Neural crest cell (in vitro differentiated cells): Measurements from ENCODE around the gene KIAA1217. TPM values are rescaled to one million over a fixed set of nuclear protein-coding genes. Genes with fewer than 3 reads are reported as not detected.

ENCODE experiments used
- DNase-seq: peaks from one replicate; pipeline ENCODE4 v3.0.0; 2021; ENCODE audit warnings: low read depth, mixed read lengths, low spot score
- H3K27ac Mint-ChIP-seq: one replicate; pipeline ENCODE4 v1.8.0; 2021; ENCODE audit warnings: mild to moderate bottlenecking, mixed read lengths; ENCODE audit not compliant: unreplicated experiment
- H3K27me3 Mint-ChIP-seq: 2 replicates; pipeline ENCODE4 v1.8.0; 2021; ENCODE audit warnings: low read depth, mild to moderate bottlenecking, mixed read lengths
- H3K36me3 Mint-ChIP-seq: 2 replicates; pipeline ENCODE4 v1.8.0; 2021; ENCODE audit warnings: low read depth, mild to moderate bottlenecking, mixed read lengths
- H3K4me1 Mint-ChIP-seq: 2 replicates; pipeline ENCODE4 v1.8.0; 2021; ENCODE audit warnings: mixed read lengths
- H3K4me3 Mint-ChIP-seq: one replicate; pipeline ENCODE4 v1.8.0; 2021; ENCODE audit warnings: mild to moderate bottlenecking, mixed read lengths
- H3K9me3 Mint-ChIP-seq: 2 replicates; pipeline ENCODE4 v1.8.0; 2021; ENCODE audit warnings: mixed read lengths
- total RNA-seq: library from RNA; stranded (reverse); gene quantifications from 2 replicates; pipeline ENCODE4 v1.2.1, GENCODE V29; 2021
- TF ChIP-seq, protein P1 (sequence below): fragments of 200-600 bp; sonication (generic); conservative IDR thresholded peaks from 2 replicates; pipeline ENCODE4 v1.5.0; 2021; ENCODE audit warnings: antibody characterized with exemption, mild to moderate bottlenecking

The KIAA1217 gene
- total RNA-seq, 1 donor from 2014 or later: 10.5 TPM

DNA sequence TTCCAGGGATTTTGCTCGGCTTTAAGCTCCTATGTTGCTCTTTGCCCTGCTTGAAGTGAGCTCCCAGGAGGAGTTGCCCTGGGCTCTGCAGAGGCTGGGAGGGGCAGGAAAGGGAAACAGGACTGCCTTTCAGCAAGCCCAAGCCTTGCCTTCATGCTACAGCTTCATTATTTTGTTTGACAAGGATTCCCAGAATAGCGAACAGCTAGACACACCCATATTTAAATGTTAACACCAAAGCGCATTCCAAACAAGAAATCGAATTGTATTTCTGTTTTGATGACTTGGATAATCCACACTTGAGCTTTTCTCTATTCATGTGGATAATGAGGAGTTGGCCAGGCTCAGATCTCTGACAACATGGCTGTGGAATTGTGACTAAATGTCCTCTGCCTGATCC lies 6.3 kb downstream of the KIAA1217 start:
- peaks cover 7% of the 10 kb centered on the region for H3K36me3 Mint-ChIP-seq
- DNase-seq: no peak
- H3K27me3 Mint-ChIP-seq: no peaks in the 10 kb centered on the region
- H3K9me3 Mint-ChIP-seq: no peaks in the 10 kb centered on the region
- H3K4me3 Mint-ChIP-seq: no peak overlapping the region
- peaks cover 40% of the 10 kb centered on the region for H3K4me1 Mint-ChIP-seq
- peak overlapping the region; percentile 78 for H3K27ac Mint-ChIP-seq
- TF ChIP-seq, protein P1, sequence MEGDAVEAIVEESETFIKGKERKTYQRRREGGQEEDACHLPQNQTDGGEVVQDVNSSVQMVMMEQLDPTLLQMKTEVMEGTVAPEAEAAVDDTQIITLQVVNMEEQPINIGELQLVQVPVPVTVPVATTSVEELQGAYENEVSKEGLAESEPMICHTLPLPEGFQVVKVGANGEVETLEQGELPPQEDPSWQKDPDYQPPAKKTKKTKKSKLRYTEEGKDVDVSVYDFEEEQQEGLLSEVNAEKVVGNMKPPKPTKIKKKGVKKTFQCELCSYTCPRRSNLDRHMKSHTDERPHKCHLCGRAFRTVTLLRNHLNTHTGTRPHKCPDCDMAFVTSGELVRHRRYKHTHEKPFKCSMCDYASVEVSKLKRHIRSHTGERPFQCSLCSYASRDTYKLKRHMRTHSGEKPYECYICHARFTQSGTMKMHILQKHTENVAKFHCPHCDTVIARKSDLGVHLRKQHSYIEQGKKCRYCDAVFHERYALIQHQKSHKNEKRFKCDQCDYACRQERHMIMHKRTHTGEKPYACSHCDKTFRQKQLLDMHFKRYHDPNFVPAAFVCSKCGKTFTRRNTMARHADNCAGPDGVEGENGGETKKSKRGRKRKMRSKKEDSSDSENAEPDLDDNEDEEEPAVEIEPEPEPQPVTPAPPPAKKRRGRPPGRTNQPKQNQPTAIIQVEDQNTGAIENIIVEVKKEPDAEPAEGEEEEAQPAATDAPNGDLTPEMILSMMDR: no peak

DNA sequence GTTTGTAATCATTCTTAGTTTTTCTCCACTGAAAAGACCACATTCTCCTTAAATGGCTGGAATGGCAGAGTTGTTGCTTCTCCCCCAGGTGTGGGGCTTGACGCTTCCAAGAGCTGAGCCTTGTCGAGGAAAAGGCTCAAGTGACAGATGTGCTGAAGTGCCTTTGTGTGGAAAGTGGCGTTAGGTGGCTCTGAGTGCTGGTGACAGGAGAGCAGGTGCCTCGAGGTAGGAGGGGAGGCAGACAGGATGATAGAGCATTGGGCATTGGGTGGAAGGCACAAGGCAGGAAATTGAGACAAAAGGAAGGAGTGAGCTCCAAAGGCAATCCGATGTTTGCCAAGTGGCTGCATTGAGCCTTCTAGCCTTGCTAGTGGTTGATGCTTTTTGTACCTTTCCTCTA lies 6.7 kb downstream of the KIAA1217 start:
- Mint-ChIP-seq H3K9me3 (no peaks in the 10 kb centered on the region), H3K4me1 (peaks cover 37% of the 10 kb centered on the region), H3K27me3 (no peaks in the 10 kb centered on the region), H3K36me3 (peaks cover 7% of the 10 kb centered on the region), H3K4me3 (no peak overlapping the region), H3K27ac (peak overlapping the region; percentile 78)
- TF ChIP-seq, protein P1: no peak
- no peak for DNase-seq

DNA sequence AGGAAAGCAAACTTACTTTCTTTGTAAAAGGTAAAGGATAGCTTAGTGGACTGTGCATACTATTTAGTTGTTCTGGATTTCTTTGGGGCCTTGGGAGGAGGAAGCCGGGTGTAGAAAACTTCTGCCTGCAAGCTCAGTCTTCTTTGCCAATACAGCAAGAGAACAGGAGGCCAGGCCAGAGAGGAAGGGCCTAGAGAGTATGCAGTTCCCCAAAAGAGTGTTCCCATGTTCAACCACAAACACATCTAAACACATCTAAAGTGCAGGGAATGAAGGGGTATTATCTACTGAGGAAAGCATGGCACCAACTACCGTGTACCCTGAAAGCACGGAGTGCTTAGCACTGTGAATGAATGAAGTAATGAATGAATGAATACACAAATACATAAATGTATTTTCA lies 11.0 kb downstream of the KIAA1217 start:
- H3K4me3 Mint-ChIP-seq: no peak overlapping the region
- DNase-seq: no peak
- TF ChIP-seq, protein P1: no peak
- peaks cover 9% of the 10 kb centered on the region for H3K36me3 Mint-ChIP-seq
- H3K27me3 Mint-ChIP-seq: no peaks in the 10 kb centered on the region
- peaks cover 14% of the 10 kb centered on the region for H3K4me1 Mint-ChIP-seq
- H3K9me3 Mint-ChIP-seq: no peaks in the 10 kb centered on the region
- no peak overlapping the region for H3K27ac Mint-ChIP-seq

DNA sequence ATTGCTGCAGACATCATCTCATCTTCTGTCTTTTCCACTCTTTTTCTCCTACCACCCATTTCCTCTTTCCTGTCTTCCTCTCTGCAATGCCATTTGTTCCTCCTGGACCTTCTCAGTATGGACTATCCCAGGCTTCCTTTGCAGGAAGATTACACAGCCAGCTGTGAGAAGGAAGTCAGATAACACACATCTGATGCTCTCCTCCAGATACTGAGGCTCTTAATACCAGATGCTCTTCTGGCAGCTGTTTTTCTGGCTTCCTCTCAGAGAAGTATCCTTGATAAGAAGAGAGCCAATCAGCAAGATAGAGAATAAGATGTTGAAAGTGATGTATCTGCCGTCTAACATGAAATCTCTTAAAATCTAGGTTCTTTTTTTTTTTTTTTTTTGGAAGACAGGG lies 14.4 kb downstream of the KIAA1217 start:
- Mint-ChIP-seq H3K36me3 (peaks cover 9% of the 10 kb centered on the region), H3K4me1 (no peaks in the 10 kb centered on the region), H3K27me3 (no peaks in the 10 kb centered on the region), H3K9me3 (no peaks in the 10 kb centered on the region), H3K4me3 (no peak overlapping the region), H3K27ac (no peak overlapping the region)
- DNase-seq: no peak
- TF ChIP-seq, protein P1: no peak

DNA sequence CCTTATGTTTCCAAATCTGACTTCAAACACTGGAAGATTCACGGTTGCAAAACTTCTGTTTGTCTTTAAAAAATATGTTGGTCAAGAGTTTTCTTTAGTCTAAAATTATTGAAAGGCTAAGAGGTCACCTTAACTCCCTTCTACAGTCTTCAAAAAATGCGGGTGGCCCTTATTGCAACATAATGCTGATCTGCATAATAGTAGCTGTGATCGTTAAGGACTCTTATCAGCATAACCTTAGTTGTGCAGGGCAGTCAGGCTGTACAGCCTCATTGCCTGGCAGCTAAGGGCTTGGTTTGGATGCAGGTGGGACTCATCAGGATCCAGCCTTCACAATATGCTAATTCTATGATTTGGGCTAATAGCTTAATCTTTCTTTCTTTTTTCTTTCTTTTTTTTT lies 15.0 kb downstream of the KIAA1217 start:
- Mint-ChIP-seq H3K27me3 (no peaks in the 10 kb centered on the region), H3K4me1 (no peaks in the 10 kb centered on the region), H3K27ac (no peak overlapping the region), H3K9me3 (no peaks in the 10 kb centered on the region), H3K36me3 (peaks cover 9% of the 10 kb centered on the region), H3K4me3 (no peak overlapping the region)
- DNase-seq: no peak
- TF ChIP-seq, protein P1: no peak

DNA sequence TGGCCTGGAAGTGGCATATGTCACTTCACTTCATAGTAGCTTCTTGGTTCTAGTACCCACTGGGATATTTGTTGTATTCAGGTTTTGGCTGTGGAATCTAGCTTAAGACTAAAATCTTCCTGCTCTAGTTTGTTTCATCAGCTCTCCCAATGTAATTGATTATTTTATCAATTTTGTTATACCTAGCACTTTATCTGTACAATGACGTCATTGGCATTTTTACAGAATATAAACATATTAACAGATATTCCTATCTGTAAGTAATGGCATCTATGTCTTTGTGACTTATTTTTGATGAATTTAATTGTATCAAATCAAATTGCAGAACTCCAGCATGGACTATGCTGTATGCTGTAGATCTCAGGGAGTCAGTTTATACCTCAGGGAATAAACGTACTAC lies 19.7 kb downstream of the KIAA1217 start:
- no peaks in the 10 kb centered on the region for H3K4me1 Mint-ChIP-seq
- TF ChIP-seq, protein P1: no peak
- no peaks in the 10 kb centered on the region for H3K27me3 Mint-ChIP-seq
- H3K36me3 Mint-ChIP-seq: no peaks in the 10 kb centered on the region
- no peak overlapping the region for H3K27ac Mint-ChIP-seq
- no peak for DNase-seq
- H3K9me3 Mint-ChIP-seq: peaks cover 2% of the 10 kb centered on the region
- H3K4me3 Mint-ChIP-seq: no peak overlapping the region
